Measurements from ENCODE around the gene IFT88. TPM values are rescaled to one million over a fixed set of nuclear protein-coding genes. Genes with fewer than 3 reads are reported as not detected.
A peak's percentile ranks its signal among the peaks of the same experiment; 100 is the strongest.

IFT88 gene
- total RNA-seq, 1 experiment from 2014 or later, result 2.9 TPM

DNA sequence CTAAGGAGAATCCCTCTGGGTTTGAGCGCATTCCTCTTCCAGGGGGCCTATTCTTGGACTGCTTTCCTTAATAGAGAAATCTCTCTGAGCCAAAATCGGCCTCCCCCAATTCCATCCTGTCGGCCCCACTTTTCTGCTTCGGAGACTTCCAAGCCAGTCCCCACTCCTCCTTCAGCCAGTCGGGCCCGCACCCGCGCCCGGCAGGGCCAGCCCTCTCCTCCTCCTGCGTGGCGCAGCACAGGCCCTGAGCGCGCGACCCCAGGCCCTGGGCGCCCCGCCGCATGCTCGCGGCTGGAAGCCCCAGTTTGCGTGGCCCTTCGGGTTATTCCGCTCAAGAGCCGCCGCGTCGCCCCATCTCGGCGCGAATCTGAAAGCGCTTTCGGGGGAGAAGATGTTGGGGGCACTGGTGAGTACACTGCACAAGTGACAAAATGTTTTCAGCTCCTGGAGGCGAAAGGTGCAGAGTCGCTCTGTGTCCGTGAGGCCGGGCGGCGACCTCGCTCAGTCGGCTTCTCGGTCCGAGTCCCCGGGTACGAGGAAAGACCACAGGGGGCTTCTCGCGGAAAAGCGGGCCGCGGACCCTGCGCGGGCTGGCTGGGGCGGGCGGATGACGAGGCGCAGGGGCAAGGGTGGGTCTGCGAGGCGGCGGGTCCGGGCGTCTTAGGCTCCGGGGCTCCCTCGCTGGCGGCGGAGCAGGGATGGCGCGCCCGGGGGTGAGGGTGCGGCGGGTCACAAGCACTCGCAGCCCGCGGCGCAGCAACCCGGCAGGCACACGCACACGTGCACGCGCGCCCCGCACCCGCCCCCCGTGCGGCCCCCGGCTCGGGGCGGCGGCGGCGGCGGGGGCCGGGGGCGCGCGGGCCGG, 136.2 kb downstream of the IFT88 start, which contains the start of gene IL17D:
IL17D (plus strand) TSS at position 785 of the 865 bp plus-strand sequence. CDS start 303 bp downstream, outside the sequence.
- peak; percentile 16 for DNase-seq (ENCODE audit: low read depth)
- in situ Hi-C loops (cut with HindIII; ENCODE audit: low pct_unique_long_range_greater_than_20kb, low sequenced_read_pairs), result no loop called here

DNA sequence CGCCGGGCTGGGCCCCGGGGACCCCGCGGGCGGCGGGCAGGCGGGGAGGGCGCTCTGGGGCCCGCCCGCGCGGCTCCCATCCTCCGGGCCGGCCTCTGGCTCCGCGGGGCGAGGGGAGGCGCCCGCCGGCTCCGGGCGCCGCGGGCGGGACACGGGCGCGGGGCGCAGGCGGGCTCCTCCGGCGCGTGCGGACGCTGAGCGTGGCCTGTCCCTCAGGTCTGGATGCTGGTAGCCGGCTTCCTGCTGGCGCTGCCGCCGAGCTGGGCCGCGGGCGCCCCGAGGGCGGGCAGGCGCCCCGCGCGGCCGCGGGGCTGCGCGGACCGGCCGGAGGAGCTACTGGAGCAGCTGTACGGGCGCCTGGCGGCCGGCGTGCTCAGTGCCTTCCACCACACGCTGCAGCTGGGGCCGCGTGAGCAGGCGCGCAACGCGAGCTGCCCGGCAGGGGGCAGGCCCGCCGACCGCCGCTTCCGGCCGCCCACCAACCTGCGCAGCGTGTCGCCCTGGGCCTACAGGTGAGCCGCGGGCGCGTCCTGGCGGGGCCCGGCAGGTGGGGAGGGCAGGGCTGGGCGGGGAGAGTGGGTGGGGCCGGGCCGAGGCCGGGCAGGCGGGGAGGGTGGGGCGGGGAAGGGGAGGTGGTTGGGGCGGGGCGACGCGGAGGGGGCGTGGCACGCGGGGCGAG, 137.0 kb downstream of the IFT88 start:
- peak; percentile 59 for DNase-seq (ENCODE audit: low read depth)

DNA sequence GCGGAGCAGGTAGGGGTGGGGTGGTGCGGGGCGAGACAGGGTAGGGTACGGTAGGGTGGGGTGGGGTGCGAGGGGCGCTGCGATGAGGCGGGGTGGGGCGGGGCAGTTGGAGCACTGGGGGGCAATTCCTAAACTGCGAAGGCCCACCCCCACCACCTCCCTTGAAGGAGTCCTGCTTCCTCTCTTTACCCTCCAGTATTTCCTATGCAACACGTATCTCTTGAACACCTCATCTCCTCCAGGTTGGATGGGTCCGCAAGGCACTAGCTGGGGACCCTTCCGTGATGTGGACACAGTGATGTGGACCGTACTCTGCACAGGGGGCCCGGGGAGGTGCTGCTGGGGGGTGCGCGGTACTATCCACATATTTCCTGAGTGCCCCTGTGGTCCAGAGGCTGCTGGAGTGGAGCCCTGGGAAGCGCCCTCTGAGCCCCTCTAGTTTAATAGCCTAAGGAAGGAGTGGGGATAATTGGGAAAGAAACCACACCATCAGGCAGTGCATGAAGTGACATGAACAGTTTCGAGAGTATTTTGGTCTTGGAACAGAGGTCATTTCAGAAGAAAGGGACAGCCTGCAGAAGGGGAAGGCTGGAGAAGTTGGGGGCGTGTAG, 137.6 kb downstream of the IFT88 start:
- in situ Hi-C loops (cut with HindIII; ENCODE audit: low pct_unique_long_range_greater_than_20kb, low sequenced_read_pairs), result no loop called here
- no peak for DNase-seq (ENCODE audit: low read depth)

More for the DNA sequence above, 137.0 kb downstream of the IFT88 start:
- in situ Hi-C loops (cut with HindIII; ENCODE audit: low pct_unique_long_range_greater_than_20kb, low sequenced_read_pairs), result no loop called here

DNA sequence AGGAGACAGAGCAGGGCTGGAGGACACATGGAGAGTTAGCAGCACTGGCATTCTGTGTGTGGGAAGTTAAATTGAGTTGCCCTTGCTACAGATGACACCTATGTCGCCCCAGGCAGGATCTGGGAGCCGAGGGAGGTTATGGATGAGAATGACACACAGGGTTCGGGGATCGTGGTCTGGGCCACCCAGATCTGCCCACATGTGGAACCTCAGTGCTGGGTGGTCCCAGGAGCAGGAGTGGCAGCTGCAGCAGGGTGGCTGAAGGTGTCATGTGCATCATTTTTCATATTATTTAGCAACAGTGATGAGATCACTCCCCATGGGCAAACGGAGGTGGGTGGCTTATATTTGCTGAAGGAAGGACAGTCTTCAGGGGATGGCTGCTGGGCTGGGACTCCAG, 139.7 kb downstream of the IFT88 start:
- DNase-seq (ENCODE audit: low read depth), result no peak
- in situ Hi-C loops (cut with HindIII; ENCODE audit: low pct_unique_long_range_greater_than_20kb, low sequenced_read_pairs), result no loop called here

DNA sequence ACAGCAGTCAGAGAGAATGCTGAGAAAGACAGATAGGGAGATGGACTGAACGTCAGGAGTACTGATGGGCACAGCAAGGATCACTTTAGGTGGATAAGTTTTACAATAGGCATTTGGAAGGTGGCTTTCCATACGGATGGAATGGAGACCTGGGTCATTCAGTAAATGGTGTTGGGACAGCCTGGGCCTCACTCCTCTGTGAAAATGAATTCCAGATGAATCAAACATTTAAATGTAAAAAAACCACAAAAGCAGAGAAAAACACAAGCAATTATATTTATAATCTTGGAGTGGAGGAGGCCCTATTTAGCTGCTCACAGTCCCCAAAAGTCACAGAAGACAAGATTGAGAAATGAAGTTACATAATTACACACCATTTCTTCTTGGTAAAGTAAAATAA, 141.3 kb downstream of the IFT88 start:
- in situ Hi-C loops (cut with HindIII; ENCODE audit: low pct_unique_long_range_greater_than_20kb, low sequenced_read_pairs), result no loop called here
- DNase-seq (ENCODE audit: low read depth), result no peak

DNA sequence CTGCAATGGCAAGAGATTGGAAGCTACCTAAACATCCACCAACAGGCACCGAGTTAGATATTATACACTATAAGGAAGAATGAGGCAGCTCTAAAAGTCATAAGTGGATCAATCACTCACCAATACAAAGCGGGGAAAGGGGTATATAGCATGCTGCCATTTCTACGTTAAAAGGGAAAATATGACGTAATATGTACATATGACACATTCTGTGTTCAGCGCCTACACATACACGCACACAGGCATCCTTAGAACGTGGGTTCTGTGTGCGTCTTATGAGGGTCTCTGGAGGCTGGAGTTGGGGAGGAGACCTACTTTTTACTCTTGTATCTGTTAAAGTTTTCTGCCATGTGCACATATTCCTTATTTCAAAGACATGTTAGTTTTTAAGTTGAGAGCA, 142.4 kb downstream of the IFT88 start:
- in situ Hi-C loops (cut with HindIII; ENCODE audit: low pct_unique_long_range_greater_than_20kb, low sequenced_read_pairs), result no loop called here
- DNase-seq (ENCODE audit: low read depth), result no peak

DNA sequence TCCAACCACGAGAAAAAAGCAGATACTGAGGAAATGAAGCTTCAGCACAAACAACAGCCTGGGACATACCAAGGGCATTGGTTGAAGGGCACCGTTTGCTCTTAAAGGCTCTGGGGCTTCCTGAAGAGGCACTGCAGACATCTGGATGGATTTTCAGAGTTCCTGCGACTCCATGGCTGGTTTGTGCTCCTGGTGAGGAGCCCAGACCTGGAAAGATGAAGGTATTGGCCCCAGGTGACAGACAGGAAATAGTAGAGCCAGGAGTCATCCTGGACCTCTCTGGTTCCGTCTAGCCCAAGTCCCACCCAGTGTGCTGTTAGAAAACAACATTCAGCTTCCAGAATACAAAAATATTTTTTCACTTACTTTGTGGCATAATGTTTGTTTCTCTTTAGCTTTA, 142.8 kb downstream of the IFT88 start:
- in situ Hi-C loops (cut with HindIII; ENCODE audit: low pct_unique_long_range_greater_than_20kb, low sequenced_read_pairs), result no loop called here
- no peak for DNase-seq (ENCODE audit: low read depth)

DNA sequence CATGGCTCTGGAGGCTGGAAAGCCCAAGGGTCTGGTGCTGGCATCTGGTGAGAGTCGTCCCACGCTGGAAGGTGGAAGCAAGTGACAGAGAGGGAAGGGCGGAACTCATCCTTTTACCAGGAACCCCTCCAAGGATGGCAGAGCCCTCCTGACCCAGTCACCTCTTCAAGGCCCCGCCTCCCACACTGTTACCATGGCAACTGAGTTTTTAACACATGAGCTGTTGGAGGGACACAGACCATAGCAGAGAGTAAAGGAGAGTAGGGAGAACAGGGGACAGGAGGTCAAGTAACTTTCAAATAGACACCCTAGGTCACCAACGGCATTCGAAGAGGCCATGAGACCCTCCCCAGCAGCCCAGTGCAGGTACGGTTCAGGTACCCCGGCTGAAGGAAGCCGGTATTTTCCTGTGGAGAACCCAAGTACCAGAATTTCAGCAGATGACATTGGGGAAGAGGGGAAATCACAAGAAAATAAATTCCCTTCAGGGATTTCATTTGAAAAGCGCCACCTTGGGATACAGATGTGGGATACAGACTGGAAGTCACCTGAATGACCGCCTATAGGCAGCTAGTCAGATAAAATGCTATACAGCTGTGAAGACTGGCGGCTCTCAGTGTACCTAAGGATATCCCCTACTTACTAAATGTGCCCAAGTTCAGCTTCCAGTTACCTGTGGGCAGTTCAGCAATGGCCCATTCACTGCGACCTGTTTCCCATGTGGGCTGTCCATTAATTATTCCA, 144.5 kb downstream of the IFT88 start:
- in situ Hi-C loops (cut with HindIII; ENCODE audit: low pct_unique_long_range_greater_than_20kb, low sequenced_read_pairs), result no loop called here
- no peak for DNase-seq (ENCODE audit: low read depth)

DNA sequence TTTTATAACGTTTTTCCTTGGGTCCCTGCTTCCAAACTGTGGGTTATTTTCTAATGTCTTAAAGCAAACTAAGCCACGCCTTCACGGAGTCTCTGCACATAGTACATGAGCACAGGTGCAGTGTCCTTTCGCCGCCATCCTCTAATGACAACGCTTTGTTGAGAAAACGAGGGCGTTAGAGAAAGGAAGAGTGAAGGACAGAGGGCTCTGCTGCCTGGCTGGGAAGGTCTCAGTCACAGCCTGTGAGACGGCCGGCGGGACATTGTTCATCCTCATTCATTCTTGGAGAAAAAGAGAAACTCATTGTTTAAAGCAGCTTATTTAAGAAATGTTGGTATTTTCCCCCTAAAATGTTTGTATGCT, 146.0 kb downstream of the IFT88 start:
- DNase-seq (ENCODE audit: low read depth), result no peak
- in situ Hi-C loops (cut with HindIII; ENCODE audit: low pct_unique_long_range_greater_than_20kb, low sequenced_read_pairs), result no loop called here

DNA sequence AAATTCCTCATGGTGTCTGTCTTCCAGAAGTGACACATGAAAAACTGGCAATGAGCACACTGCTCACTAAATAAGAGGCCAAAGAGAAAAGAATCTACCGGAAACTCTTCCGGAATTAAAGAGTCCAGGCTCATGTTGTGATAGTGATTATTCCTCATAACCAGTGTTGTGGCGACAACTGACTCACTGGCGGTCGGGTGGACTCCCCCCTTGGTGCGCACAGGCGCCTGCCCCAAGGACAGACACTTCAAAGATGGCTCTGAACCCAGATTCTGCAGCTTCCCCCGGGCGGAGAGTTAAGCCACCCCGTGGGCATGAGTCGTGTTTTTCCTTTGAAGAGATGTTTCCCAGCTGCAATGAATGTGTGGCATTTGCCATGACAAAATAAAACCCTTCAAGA, 146.8 kb downstream of the IFT88 start:
- in situ Hi-C loops (cut with HindIII; ENCODE audit: low pct_unique_long_range_greater_than_20kb, low sequenced_read_pairs), result no loop called here
- no peak for DNase-seq (ENCODE audit: low read depth)

DNA sequence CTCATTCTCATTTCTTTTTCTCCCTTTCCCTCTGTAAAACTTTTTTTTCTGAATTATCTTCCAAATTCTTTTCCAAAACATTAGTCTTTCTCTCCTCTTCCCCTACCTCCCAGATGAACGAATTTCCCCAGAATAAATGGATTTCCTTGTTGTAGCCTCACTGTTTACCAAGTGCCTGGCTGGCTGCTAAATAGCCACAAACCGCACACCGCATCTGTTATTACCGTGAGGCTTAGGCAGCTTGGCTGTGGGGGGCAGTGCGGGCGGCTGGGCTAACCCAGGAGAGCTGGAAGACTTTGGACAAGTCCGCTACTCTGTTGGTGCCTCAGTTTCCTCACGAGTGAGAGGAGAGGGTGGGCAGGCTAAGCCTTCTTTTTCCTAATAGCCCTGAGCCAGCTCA, 147.2 kb downstream of the IFT88 start:
- in situ Hi-C loops (cut with HindIII; ENCODE audit: low pct_unique_long_range_greater_than_20kb, low sequenced_read_pairs), result no loop called here
- DNase-seq (ENCODE audit: low read depth), result no peak

DNA sequence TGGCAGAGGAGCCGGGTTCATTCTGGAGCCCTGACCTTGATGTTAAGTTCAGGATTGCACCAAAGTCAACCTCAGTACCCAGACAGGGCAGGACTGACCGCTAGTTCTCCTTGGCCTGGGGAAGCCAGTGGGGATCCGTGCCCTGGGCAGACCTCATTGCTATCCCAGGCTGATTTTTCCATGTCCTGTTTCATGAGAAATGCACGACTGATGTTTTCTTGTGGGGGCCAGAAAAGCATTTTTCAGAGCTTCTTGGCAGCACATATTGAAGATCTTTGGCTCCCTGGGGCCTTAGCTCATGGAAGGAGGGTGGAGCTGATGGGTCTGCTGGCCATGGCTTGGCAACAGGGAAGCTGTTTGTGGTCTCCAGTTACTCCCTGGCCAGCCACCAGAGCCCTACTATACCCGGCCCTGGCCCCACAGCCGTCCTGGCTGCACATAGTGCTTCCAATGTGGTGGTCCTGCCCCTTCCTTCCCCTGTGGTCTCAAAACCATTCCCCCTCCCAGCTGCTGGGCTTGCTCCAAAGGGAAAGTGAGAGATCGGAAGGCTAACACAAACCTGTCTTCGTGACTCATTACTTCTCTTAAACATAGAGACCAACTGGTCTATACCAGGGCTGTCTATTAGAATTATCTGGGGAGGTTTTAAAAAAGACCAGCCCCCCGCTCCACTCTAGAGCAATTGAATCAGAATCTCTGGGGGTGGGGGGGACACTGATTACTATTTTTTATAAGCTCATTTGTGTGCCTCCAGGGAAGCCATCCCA, 147.8 kb downstream of the IFT88 start:
- in situ Hi-C loops (cut with HindIII; ENCODE audit: low pct_unique_long_range_greater_than_20kb, low sequenced_read_pairs), result no loop called here
- DNase-seq (ENCODE audit: low read depth), result no peak

DNA sequence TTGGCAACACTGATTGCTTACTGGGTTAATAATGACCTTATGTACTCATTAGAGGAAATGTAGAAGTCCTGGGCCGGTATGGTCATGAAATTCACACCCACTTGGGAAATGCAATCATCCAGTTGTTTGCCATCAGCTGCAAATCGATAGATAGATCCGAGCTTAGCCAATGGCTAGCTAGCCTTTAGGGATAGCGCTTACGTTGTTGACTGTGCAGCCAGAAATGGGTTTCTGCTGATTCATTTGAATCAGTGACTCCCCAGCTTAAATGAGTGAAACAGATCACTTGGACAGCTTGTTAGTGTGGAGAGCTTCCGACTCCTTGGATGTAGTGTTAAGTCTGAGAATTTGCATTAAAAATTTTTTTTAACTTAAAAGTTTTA, 148.4 kb downstream of the IFT88 start:
- in situ Hi-C loops (cut with HindIII; ENCODE audit: low pct_unique_long_range_greater_than_20kb, low sequenced_read_pairs), result no loop called here
- no peak for DNase-seq (ENCODE audit: low read depth)

DNA sequence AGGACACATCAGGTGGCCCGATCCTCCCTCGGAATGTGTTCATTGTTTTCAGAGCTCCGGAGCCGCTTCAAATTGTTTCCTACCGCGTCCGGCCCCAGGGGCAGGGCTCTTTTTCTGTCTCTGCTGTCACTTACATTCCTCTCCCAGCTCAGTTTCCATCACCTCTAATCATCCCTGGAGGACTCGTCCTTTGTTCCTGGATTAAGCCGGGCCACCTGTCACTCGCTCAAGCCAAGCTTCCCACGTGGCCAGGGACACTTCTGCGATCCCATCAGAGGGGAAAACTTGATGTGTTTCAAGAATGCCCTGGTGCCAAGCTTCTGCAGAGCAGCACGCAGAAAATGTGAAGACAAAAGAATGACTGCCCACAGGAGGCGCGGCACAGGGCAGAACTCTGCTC, 150.0 kb downstream of the IFT88 start:
- no peak for DNase-seq (ENCODE audit: low read depth)
- in situ Hi-C loops (cut with HindIII; ENCODE audit: low pct_unique_long_range_greater_than_20kb, low sequenced_read_pairs), result no loop called here

DNA sequence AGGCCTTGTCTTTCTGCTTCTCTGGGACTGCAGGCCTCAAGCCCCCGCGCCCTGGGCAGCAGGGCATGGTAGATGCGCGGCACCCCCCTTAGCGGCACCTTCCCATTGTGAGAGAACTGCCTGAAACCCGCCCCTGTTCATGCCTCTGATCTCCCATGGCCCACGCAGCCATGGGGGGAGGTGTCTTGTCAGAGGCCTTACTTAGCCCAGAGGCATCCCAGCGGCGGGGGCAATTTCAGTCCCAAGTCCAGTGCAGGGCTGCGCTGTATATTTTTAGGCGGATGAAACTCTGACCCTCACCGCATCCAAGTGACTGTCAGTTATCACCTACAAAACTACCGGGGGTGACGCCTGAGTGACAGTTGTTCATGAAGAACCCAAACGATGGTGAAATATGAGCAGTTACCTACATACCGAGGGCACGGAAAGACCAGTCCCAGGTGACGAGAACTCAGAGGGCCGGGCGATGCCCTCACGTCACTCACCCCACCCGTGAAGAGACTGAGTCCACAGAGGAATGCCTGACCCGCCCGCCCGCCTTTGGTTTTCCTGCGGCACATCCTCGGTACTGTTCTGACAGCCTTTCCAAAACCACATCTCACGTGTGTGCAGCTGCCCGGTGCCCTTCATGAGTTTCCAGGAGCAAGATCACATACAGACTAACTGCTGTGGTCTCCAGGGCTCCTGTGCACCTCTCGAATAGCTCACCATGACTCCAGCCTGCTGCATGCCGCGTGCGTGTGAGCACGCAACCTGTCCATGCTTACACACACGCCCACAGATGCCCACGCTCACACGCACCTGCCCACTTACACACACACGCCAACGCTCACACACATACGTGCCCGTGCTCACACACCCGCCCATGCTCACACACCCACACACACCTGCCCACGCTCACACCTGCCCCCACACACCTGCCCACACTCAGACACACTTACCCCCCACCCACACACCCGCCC, 150.9 kb downstream of the IFT88 start:
- in situ Hi-C loops (cut with HindIII; ENCODE audit: low pct_unique_long_range_greater_than_20kb, low sequenced_read_pairs), result no loop called here
- no peak for DNase-seq (ENCODE audit: low read depth)

DNA sequence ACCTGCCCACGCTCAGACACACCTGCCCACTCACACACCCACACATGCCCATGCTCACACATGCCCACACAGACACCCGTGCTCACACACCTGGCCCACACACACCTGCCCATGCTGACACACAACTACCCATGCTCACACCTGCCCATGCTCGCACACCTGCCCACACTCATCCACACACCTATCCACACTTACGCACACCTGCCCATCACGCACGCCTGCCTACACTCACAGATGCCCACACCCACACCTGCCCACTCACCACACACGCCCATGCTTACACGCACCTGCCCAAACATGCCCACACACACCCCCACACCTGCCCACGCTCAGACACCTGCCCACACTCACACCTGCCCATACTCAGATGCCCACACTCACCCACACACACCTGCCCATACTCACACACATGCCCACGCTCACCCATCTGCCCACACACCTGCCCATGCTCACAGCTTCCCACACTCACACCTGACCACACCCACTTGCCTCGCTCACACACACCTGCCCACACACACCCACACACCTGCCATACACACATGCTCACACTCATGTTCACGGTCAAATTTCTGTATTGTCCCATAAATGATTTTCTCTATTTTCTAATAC, 152.1 kb downstream of the IFT88 start:
- in situ Hi-C loops (cut with HindIII; ENCODE audit: low pct_unique_long_range_greater_than_20kb, low sequenced_read_pairs), result no loop called here

DNA sequence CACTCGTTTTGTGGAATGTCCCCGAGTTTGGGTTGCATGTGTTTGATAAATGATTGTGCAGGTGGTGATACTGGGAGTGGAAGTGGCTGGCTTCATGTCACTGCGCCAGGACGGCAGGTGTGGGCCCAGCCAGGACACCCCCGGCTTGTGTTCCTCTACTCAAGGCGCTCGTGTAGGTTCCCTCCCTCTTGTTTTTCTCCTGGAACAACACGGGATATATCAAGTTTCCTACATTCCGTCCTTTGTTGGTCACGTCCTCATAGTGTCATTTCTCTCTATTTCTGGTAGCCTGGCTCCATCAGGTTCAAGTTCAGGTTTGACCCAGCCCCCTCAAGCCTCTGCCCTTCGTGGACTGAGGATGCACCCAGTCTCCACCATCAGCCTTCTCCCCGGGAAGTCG, 152.8 kb downstream of the IFT88 start:
- DNase-seq (ENCODE audit: low read depth), result no peak
- in situ Hi-C loops (cut with HindIII; ENCODE audit: low pct_unique_long_range_greater_than_20kb, low sequenced_read_pairs), result no loop called here

More for the DNA sequence above, 152.1 kb downstream of the IFT88 start:
- DNase-seq (ENCODE audit: low read depth), result no peak

All from Caki2 (cell line).